Stimulated activated CD4-positive, alpha-beta T cell treated with anti-CD3 and anti-CD28 coated beads, Interleukin-1b, Interleukin-23, amount 100 ng/mL, for 48 hours (primary cell): ENCODE measurements around the gene LRSAM1.

Experiments used
- DNase-seq: peaks from one replicate; pipeline ENCODE4 v3.0.0-alpha.2; 2020

Gene LRSAM1

DNA sequence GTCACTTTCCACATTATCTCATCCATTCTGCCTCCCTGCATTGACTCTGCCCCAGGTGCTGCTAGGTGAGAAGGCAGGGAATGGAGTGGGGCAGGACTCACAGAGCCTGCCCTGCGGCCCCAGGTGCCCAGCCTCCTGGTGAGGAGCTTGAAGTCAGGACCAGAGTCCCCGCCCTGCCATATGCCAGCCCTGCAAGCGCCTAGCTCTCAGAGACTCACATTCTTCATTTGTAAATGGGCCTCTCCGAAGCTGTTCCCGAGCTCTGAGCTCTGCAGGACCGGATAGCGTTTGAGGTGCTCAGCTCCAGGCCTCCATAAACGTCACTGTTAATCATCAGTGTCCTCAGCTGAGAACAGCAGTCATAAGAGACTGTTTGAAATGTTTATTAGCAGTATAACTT is 85.7 kb downstream of the LRSAM1 start:
- no peak for DNase-seq

GRCh38 chr9:127537792-127538191 is 86.5 kb downstream of the LRSAM1 start:
- no peak for DNase-seq

DNA sequence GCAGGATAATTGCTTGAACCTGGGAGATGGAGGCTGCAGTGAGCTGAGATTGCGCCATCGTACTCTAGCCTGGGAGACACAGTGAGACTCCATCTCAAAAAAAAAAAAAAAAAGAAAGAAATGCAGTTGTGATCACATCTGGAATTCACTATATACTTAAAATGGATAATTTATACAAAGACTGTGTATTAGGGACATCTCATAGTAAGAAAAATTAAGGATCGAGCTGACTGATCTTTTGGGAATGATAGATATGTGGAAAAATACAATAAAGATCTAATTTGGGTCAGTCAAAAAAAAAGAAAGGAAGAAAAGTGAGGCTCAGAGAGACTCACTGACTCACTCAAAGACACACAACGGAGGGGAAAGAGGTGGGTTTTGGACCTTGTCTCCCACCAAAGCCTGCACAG is 87.5 kb downstream of the LRSAM1 start:
- no peak for DNase-seq

DNA sequence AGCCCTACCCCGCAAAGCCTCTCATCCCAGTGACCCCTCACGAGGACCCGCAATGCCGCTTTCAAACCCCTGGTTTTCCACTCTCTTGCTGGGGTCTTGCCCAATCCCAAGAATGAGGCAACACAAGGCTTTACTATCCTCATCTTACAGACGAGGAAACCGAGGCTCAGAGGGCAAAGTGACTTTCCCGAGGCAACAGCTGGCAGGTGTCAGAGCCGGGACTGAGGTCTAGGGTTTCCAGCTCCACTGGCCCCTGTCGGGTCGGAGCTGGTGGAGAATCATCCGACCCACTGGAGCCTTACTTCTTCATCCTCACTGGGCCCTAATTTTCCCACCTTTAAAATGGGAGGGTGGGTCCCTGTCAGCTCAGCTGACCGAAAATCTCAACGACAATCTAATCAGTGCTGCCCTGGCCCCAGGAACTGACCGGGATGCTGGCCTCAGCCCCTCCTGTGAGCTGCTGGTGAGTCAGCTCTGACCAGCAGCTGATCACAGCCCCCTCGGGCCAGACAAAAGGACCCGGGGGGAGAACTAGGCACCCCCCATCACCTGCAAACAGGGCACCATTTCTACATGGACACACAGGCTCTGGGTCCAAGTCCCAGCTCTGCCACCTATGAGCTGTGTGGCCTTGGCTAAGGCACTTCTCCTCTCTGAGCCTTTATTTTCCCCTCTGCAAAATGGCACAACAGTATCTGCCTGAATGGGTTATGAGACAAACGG is 88.1 kb downstream of the LRSAM1 start:
- DNase-seq = no peak

DNA sequence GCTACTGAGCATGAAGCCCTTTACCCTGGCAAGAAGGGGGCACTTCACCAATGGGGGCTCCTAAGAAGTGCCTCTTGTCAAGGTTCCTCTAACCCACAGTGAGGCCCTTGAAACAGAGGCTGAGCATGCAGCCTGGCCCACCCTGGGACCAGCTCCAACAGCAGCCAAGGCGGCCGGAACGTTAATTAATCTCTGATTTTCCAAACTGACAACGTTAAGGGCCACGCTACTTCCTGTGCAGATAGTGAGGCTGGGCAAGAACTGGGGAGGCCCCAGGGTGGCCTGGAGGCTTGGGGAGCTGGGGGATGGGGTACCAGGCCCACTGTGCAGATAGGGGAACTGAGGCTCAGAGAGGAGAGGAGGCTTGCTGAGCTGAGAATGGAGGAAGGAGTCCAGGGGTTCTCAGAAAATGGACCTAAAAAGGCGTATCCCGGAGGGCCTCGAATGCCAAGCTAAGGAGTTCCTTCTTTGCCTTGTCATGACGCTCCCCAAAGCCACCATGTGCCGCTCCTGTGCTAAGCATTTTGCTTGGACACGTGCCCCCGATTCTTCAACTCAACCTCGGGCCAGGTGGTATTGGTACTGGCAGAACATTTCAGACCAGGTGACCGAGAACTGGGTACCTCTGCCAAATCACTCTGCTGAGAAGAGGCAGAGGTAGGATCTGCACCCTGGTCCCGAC is 88.8 kb downstream of the LRSAM1 start:
- no peak for DNase-seq

DNA sequence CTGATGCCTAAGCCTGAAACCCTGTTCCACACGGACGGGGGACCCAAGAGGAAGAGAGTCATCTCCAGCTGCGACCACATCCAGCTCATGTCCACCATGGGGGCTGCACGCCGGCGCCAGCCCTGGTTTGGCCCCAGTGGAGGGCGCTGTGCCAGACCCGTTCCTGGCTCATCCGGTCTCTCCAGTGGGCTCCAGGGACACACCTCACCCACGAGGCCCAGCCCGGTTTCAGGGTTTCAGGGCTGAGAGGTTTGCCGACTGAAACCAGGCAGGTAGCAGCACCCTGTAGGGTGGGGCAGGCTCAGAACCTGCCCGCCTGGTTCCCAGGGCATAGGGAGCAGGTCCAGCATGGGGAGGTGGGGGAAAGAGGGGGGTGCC is 89.3 kb downstream of the LRSAM1 start:
- DNase-seq = no peak

GRCh38 chr9:127541176-127541575 is 89.9 kb downstream of the LRSAM1 start:
- no peak for DNase-seq

GRCh38 chr9:127541865-127542264 is 90.6 kb downstream of the LRSAM1 start:
- no peak for DNase-seq

DNA sequence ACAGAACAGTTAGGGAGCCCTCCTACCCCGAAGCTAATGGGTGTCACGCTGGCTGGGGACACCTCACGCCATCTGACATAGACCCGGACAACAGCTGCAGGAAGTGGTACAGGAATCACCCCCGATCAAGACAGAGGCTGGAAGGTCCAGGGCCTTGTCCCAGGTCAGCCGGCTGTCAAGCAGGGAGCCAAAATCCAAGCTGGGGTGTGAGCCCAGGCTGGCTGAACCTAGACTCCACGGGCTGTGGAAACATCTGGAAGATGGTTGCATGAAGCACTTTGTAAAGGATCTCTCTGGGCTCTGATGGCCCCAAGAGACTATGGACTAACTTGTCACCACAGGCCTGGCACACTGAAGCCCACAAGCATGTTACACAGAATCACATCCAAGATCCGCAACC is 91.9 kb downstream of the LRSAM1 start:
- no peak for DNase-seq

DNA sequence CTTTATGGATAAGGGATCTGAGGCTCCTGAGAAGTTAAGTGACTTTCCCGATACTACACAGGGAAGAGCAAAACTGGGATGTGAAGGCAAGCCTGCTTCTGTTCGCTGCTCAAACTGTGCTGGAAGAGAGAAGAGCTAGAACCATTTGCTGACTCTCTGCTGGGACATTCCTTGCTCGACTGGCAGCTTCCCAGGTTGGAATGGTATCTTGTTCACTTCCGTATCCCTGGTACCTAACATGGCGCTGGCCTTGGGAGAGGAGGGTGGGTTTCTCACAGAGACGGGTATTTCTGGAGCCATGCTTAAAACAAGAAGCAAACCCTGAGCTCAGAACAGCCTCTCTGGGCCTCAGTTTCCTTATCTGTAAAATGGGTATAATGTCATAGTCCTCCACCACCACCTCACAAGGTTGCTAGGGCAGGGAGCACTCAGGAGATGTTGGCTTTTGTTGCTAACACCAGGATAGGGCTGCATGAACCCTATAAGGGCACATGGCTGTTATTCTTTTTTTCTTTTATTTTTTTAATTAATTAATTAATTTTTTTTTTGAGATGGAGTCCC is 92.7 kb downstream of the LRSAM1 start:
- no peak for DNase-seq

GRCh38 chr9:127545196-127546124 is 94.2 kb downstream of the LRSAM1 start:
- no peak for DNase-seq

- no peak for DNase-seq
Measured at GRCh38 chr9:127546125-127546832, 95.0 kb downstream of the LRSAM1 start.

- DNase-seq = no peak
Measured at GRCh38 chr9:127548352-127548881, 97.1 kb downstream of the LRSAM1 start.

DNA sequence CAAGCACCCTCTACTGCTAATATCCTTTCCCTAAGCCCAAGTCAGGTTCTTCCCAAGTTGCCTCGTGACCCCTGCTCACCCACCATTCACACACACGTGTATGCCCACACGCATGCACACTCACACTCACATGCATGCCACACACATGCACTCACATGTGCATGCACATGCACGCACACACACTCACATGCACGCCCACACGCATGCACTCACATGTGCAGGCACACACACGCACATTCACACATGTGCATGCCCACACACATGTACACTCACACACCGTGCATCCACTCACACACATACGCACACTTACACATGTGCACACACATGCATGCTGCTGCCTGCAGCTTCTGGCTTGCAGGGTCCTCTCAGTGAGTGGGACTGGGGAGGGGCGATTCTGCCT is 97.9 kb downstream of the LRSAM1 start:
- DNase-seq = no peak

DNA sequence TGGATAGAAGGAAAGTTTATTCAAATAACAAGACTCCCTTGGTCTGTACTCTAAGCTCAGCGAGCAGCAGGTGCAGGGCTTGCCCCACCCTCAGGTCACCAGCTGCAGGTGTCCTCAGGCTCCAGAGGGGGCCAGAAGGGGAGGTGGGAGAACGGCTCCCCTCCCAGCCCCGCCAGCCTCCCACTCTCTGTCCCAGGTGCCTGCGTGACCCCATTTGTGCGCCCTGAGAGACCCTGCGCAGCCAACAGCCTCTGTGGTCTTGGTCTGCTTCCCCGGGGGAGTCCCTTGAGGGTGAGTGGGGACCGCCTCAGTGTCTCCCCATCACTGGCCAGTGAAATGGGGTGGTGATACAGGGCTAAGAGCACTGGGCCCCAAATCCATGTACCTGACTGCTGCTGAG is 98.4 kb downstream of the LRSAM1 start:
- DNase-seq = no peak

- no peak for DNase-seq
Measured at GRCh38 chr9:127550282-127550681, 99.0 kb downstream of the LRSAM1 start.

- no peak for DNase-seq
Measured at GRCh38 chr9:127550751-127551150, 99.4 kb downstream of the LRSAM1 start.
